HG03571 (cell line): ENCODE data around the gene S100Z.
"Not testable (repeated sequence)": the region's sequence is repeated elsewhere in the genome, so short reads cannot be mapped to it uniquely, and the experiment has no call there.

Experiments used
- ATAC-seq: cut with Tn5 transposase; IDR thresholded peaks from one replicate; pipeline ENCODE4 v1.9.1; 2021; ENCODE audit not compliant: unreplicated experiment

The S100Z gene

GRCh38 chr5:76822105-76822731, 27.6 kb upstream of the S100Z start:
- not testable (repeated sequence) for ATAC-seq

- not testable (repeated sequence) for ATAC-seq
Measured at GRCh38 chr5:76826416-76826815, 23.4 kb upstream of the S100Z start.

- ATAC-seq: no peak
Measured at GRCh38 chr5:76831110-76831452, 18.7 kb upstream of the S100Z start.

- ATAC-seq: no peak
Measured at GRCh38 chr5:76836181-76836580, 13.6 kb upstream of the S100Z start.

GRCh38 chr5:76836585-76836984, 13.2 kb upstream of the S100Z start:
- no peak for ATAC-seq

GRCh38 chr5:76838481-76839261, 11.1 kb upstream of the S100Z start:
- no peak for ATAC-seq

GRCh38 chr5:76841361-76841760, 8.5 kb upstream of the S100Z start:
- ATAC-seq: no peak

GRCh38 chr5:76845890-76846289, 3.9 kb upstream of the S100Z start:
- no peak for ATAC-seq

- no peak for ATAC-seq
Measured at GRCh38 chr5:76850543-76851145, 830 bp downstream of the S100Z start.

- no peak for ATAC-seq
Measured at GRCh38 chr5:76851728-76852369, 2.0 kb downstream of the S100Z start.

- no peak for ATAC-seq
Measured at GRCh38 chr5:76852772-76853171, 3.0 kb downstream of the S100Z start.

GRCh38 chr5:76853741-76854140, 3.9 kb downstream of the S100Z start:
- not testable (repeated sequence) for ATAC-seq

- no peak for ATAC-seq
Measured at GRCh38 chr5:76854644-76855043, 4.8 kb downstream of the S100Z start.

- not testable (repeated sequence) for ATAC-seq
Measured at GRCh38 chr5:76855501-76855900, 5.7 kb downstream of the S100Z start.

GRCh38 chr5:76855961-76856360, 6.1 kb downstream of the S100Z start:
- no peak for ATAC-seq

GRCh38 chr5:76856800-76857199, 7.0 kb downstream of the S100Z start:
- ATAC-seq: not testable (repeated sequence)

GRCh38 chr5:76859591-76860247, 9.9 kb downstream of the S100Z start:
- ATAC-seq: no peak

- no peak for ATAC-seq
Measured at GRCh38 chr5:76861612-76862011, 11.8 kb downstream of the S100Z start.

GRCh38 chr5:76863001-76863400, 13.2 kb downstream of the S100Z start:
- ATAC-seq: no peak

- no peak for ATAC-seq
Measured at GRCh38 chr5:76866503-76866902, 16.7 kb downstream of the S100Z start.

GRCh38 chr5:76867038-76867437, 17.2 kb downstream of the S100Z start:
- no peak for ATAC-seq
